PC-3 (cell line): ENCODE data around the gene CST4. TPM values are rescaled to one million over a fixed set of nuclear protein-coding genes. Genes with fewer than 3 reads are reported as not detected.

Experiments used
- ATAC-seq: fragments of 200-7000 bp; cut with Tn5 transposase; 2 replicates; pipeline ENCODE4 v1.9.1; 2020; ENCODE audit warnings: mild to moderate bottlenecking, moderate library complexity
- BruUV-seq: library from RNA; stranded (reverse); fragments of 400-500 nt; replicated peaks from 2 replicates; lab custom pipeline; 2021; lab: Mats Ljungman, UMichigan
- CTCF ChIA-PET: fragments of 300-600 bp; sonication (Branson Sonifier 250); formaldehyde crosslinking; loops from one replicate; lab custom pipeline; 2022; ENCODE audit warnings: antibody characterized with exemption; lab: Charles Lee
- POLR2A ChIA-PET: fragments of 300-600 bp; sonication (Branson Sonifier 250); formaldehyde crosslinking; loops from one replicate; lab custom pipeline; 2022; ENCODE audit warnings: antibody characterized with exemption; ENCODE audit not compliant: unreplicated experiment; lab: Charles Lee
- DNase-seq: peaks from one replicate; pipeline ENCODE4 v3.0.0-alpha.2; 2015
- H2AFZ ChIP-seq: fragments of 300-600 bp; sonication (generic); 2 replicates; pipeline ENCODE4 v1.6.0; 2016; ENCODE audit warnings: antibody characterized with exemption, low read length
- H3F3A ChIP-seq: fragments of 300-600 bp; sonication (generic); one replicate; pipeline ENCODE4 v1.6.0; 2017; ENCODE audit warnings: antibody characterized with exemption, low read length, control low read depth, mild to moderate bottlenecking; ENCODE audit not compliant: unreplicated experiment
- H3K27ac ChIP-seq: fragments of 300-600 bp; sonication (generic); 2 replicates; pipeline ENCODE4 v1.5.1; 2016; ENCODE audit warnings: mild to moderate bottlenecking, low read length
- H3K27me3 ChIP-seq: fragments of 300-600 bp; sonication (generic); 2 replicates; pipeline ENCODE4 v1.6.1; 2016; ENCODE audit warnings: low read length, mixed read lengths
- H3K36me3 ChIP-seq: fragments of 300-600 bp; sonication (generic); 2 replicates; pipeline ENCODE4 v1.6.1; 2016; ENCODE audit warnings: low read depth, mixed run types, low read length, mixed read lengths
- H3K4me1 ChIP-seq: fragments of 300-600 bp; sonication (generic); 2 replicates; pipeline ENCODE4 v1.5.1; 2016; ENCODE audit warnings: low read length; ENCODE audit not compliant: insufficient read depth
- H3K4me2 ChIP-seq: fragments of 300-600 bp; sonication (generic); 2 replicates; pipeline ENCODE4 v1.6.0; 2016; ENCODE audit warnings: low read length
- H3K4me3 ChIP-seq: fragments of 300-600 bp; sonication (generic); 2 replicates; pipeline ENCODE4 v1.5.1; 2016; ENCODE audit warnings: mild to moderate bottlenecking, low read length, mixed read lengths
- H3K79me2 ChIP-seq: fragments of 300-600 bp; sonication (generic); 2 replicates; pipeline ENCODE4 v1.6.1; 2017; ENCODE audit warnings: low read length, mixed read lengths
- H3K9ac ChIP-seq: fragments of 300-600 bp; sonication (generic); 2 replicates; pipeline ENCODE4 v1.6.0; 2016; ENCODE audit warnings: mild to moderate bottlenecking, low read length
- H3K9me2 ChIP-seq: fragments of 300-600 bp; sonication (generic); replicated peaks from 2 replicates; pipeline ENCODE4 v1.6.1; 2016; ENCODE audit warnings: mixed run types, low read length, mixed read lengths
- H3K9me3 ChIP-seq: fragments of 300-600 bp; sonication (generic); 2 replicates; pipeline ENCODE4 v1.6.1; 2016; ENCODE audit warnings: low read length, mixed read lengths
- H4K20me1 ChIP-seq: fragments of 300-600 bp; sonication (generic); 2 replicates; pipeline ENCODE4 v1.6.1; 2016; ENCODE audit warnings: low read length, mixed read lengths
- EZH2 ChIP-seq: fragments of 300-600 bp; sonication (generic); IDR thresholded peaks from one replicate; pipeline ENCODE4 v1.6.1; 2017; ENCODE audit warnings: antibody characterized with exemption, mild to moderate bottlenecking, low read length; ENCODE audit not compliant: unreplicated experiment
- EZH2phosphoT487 ChIP-seq: fragments of 300-600 bp; sonication (generic); IDR thresholded peaks from 2 replicates; pipeline ENCODE4 v1.6.1; 2018; ENCODE audit warnings: mild to moderate bottlenecking, antibody characterized with exemption, low read length, borderline replicate concordance
- intact Hi-C: fragments of 100-400 bp; cut with micrococcal nuclease; formaldehyde crosslinking; loops from 2 replicates; pipeline ENCODE4 v1.9.0; 2023
- total RNA-seq: library from RNA; depleted of rRNA; stranded (reverse); fragments of >200 nt; gene quantifications from 2 replicates; pipeline ENCODE4 v1.2.3, GENCODE V29; 2014
- TF ChIP-seq, protein P1 (sequence below): fragments of 300-600 bp; sonication (generic); conservative IDR thresholded peaks from 2 replicates; pipeline ENCODE4 v1.5.1; 2017; ENCODE audit warnings: antibody characterized with exemption, low read depth, mild to moderate bottlenecking, low read length

The CST4 gene
- total RNA-seq, 1 experiment from 2014 or later = 0.98 TPM

DNA sequence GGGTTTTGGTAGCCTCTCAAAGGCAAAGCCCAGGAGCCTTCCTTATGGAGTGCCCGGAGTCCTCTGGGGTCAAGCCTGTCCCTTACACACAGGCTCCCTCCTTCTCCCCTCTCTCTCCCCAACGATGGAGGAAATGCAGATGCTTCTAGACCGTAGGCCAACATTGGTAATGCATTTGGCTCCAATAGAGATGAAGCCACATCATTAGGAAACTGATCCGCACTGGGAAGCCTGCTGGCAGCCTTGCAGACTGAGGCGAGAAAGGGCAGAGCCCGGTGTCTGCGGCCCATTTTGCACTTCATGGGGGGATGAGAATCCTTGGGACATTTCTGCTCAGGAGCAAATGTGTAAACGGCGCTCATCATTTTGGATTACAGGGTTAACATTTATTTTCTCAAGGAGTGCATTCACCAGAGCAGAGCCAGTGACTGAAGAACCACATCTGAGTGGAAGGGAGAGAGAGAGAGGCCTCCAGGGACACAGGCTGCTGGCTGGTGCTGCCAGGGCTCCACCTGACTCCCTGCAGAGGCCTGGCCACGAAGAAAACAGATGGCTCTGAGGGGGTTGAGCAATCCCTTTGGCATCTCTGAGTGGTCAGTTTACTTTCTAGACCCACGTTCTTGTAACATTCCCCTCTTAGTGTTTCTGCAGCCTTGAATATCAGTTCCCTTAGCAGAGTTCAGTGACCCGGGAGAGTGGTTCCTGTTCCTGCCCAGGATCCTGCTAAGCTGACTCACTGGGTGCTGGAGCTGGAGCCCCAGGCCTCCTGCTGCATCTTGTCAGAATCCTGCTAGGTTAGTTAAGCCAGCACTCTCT, 46.7 kb downstream of the CST4 start:
- Histone ChIP-seq H4K20me1 (no peaks in the 10 kb centered on the region), H3K4me3 (no peak overlapping the region), H3K9me2 (no peaks in the 10 kb centered on the region), H3K79me2 (peaks cover 5% of the 10 kb centered on the region), H3K27me3 (no peaks in the 10 kb centered on the region), H2AFZ (peak overlapping the region; percentile 40; the same call in 1 of the 2 replicates), H3K27ac (peak overlapping the region; percentile 21; the same call in 1 of the 2 replicates), H3K4me2 (peak overlapping the region; percentile 30), H3K9me3 (no peaks in the 10 kb centered on the region), H3K4me1 (peaks cover 17% of the 10 kb centered on the region), H3F3A (no peaks in the 10 kb centered on the region), H3K36me3 (no peaks in the 10 kb centered on the region), H3K9ac (no peak overlapping the region)
- BruUV-seq = no TSS peak
- intact Hi-C loops = no loop called here
- no peak for ATAC-seq
- ChIA-PET POLR2A (no interaction called here), CTCF (no interaction called here)
- TF ChIP-seq, protein P1, sequence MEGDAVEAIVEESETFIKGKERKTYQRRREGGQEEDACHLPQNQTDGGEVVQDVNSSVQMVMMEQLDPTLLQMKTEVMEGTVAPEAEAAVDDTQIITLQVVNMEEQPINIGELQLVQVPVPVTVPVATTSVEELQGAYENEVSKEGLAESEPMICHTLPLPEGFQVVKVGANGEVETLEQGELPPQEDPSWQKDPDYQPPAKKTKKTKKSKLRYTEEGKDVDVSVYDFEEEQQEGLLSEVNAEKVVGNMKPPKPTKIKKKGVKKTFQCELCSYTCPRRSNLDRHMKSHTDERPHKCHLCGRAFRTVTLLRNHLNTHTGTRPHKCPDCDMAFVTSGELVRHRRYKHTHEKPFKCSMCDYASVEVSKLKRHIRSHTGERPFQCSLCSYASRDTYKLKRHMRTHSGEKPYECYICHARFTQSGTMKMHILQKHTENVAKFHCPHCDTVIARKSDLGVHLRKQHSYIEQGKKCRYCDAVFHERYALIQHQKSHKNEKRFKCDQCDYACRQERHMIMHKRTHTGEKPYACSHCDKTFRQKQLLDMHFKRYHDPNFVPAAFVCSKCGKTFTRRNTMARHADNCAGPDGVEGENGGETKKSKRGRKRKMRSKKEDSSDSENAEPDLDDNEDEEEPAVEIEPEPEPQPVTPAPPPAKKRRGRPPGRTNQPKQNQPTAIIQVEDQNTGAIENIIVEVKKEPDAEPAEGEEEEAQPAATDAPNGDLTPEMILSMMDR = no peak
- TF ChIP-seq EZH2 = no peak
- no peak for TF ChIP-seq EZH2phosphoT487
- peak; percentile 75 for DNase-seq

DNA sequence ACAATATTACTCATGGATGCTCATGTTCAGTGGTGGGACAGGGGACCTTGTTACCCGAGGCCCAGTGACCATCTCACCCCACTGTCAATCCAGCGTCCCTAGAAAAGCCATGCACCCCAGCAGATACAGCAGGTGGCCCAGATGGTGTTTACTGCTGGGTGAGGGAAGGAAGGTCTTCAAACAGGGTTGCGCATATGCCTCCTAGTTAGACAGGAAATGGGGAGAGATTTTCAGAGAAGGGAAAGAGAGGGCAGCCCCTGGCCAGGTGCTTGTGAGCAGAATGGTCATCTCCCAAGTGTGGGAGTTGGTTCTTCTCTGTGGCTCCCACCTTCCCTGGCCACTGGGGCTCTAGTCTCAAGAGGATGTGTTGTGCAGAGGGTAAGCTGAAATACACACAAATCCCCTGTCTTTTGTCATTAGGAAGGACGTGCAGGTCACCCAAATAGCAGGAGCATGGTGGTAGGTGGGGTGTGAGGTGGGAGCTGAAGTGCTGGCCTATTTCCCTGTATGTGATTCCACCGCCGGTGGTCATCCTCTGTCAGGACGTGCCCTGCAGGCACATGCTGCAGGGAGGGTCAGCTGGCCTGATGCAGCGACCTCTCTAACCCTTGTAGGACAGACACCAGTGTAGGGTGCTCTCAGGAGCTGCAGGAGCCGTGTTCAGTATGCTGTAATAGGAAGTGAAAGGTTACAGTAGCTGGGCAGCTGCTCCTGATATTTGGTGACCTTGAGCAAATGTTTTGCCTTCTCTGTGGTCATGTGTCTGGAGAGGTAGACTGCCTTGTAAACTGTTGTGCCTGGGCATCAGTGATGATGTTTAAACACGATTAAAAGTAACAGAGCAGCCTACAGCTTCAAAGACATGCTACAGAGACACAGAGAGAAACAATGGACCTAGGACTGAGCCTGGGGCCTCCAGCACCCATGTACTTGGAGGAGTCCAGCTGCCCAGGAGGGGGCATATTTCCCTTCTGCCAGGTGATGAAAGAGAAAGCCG, 47.9 kb downstream of the CST4 start:
- Histone ChIP-seq H3F3A (no peaks in the 10 kb centered on the region), H3K27me3 (no peaks in the 10 kb centered on the region), H3K79me2 (peaks cover 17% of the 10 kb centered on the region), H3K9ac (no peak overlapping the region), H3K9me2 (no peaks in the 10 kb centered on the region), H3K9me3 (no peaks in the 10 kb centered on the region), H3K27ac (no peak overlapping the region), H3K4me1 (peaks cover 26% of the 10 kb centered on the region), H3K4me2 (no peak overlapping the region), H3K36me3 (no peaks in the 10 kb centered on the region), H3K4me3 (no peak overlapping the region), H4K20me1 (0 out of 2 replicates have a peak, but pooled peaks cover 10% of the 10 kb centered on the region), H2AFZ (no peak overlapping the region)
- ATAC-seq (no peak), DNase-seq (no peak)
- ChIA-PET POLR2A (no interaction called here), CTCF (no interaction called here)
- TF ChIP-seq, protein P1 = no peak
- TF ChIP-seq EZH2 (no peak), EZH2phosphoT487 (no peak)
- BruUV-seq = no TSS peak
- intact Hi-C loops = no loop called here
